Sigmoid colon (tissue), 7 donors: Measurements from ENCODE around the gene ZNF407. TPM values are rescaled to one million over a fixed set of nuclear protein-coding genes. Genes with fewer than 3 reads are reported as not detected.

Experiments used
- DNase-seq: peaks from one replicate; pipeline ENCODE4 v3.0.0-alpha.2; 2019
- H3K27ac ChIP-seq, 4 donors: fragments of 200-600 bp; sonication (generic); one replicate each; pipeline ENCODE4 v1.5.1; 2016 to 2019; ENCODE audit warnings: mild to moderate bottlenecking in 1 of 4
- H3K27me3 ChIP-seq, 3 donors: fragments of 200-600 bp; sonication (generic); one replicate each; pipeline ENCODE4 v1.5.1; 2019; ENCODE audit warnings: mild to moderate bottlenecking in 1 of 3
- H3K36me3 ChIP-seq, 4 donors: fragments of 200-600 bp; sonication (generic); one replicate each; pipeline ENCODE4 v1.5.1; 2016 to 2019
- H3K4me1 ChIP-seq, 4 donors: fragments of 200-600 bp; sonication (generic); one replicate each; pipeline ENCODE4 v1.5.1; 2017 to 2019
- H3K4me3 ChIP-seq, 4 donors: fragments of 200-600 bp; sonication (generic); one replicate each; pipeline ENCODE4 v1.5.1; 2017 to 2019; ENCODE audit warnings: mild to moderate bottlenecking in 2 of 4, moderate library complexity in 1 of 4
- H3K9me3 ChIP-seq, 4 donors: fragments of 200-600 bp in 3 of 4; sonication (generic) in 3 of 4; one replicate each; pipeline versions ENCODE4 v1.5.1 to v1.6.1; 2013 to 2019
- CTCF ChIP-seq, 4 experiments: fragments of 450-650 bp in 3 of 4; fragments of 200-600 bp in 1 of 4; IDR thresholded peaks; one replicate each; pipeline ENCODE4 v1.5.1; 2016 to 2019; ENCODE audit warnings: antibody characterized with exemption in 4 of 4, mild to moderate bottlenecking in 3 of 4, moderate library complexity in 2 of 4
- EP300 ChIP-seq, 4 donors: sonication (generic); formaldehyde crosslinking; IDR thresholded peaks; one replicate each; pipeline ENCODE4 v1.6.1; 2017; ENCODE audit warnings: antibody characterized with exemption in 4 of 4
- POLR2A ChIP-seq, 2 donors: fragments of 450-650 bp; IDR thresholded peaks; one replicate each; pipeline ENCODE4 v1.6.1; 2016; ENCODE audit warnings: antibody characterized with exemption in 2 of 2, mild to moderate bottlenecking in 2 of 2, moderate library complexity in 2 of 2
- POLR2AphosphoS5 ChIP-seq, 4 donors: sonication (generic); formaldehyde crosslinking; IDR thresholded peaks; one replicate each; pipeline ENCODE4 v1.6.1; 2017; ENCODE audit warnings: antibody characterized with exemption in 4 of 4
- WGBS, 2 donors: extraction: QIAGEN DNeasy Blood & Tissue Kit; methylation state at CpG; one replicate each; pipeline ENCODE4 v1.1.7; 2013; 5-methylcytosine and 5-hydroxymethylcytosine counted together
- intact Hi-C: fragments of 100-400 bp; cut with DNase I; formaldehyde crosslinking; loops from one replicate; pipeline ENCODE4 v1.15.1; 2023
- polyA plus RNA-seq, 3 donors: library from polyadenylated mRNA; stranded (reverse); fragments of 200-250 nt; gene quantifications; one replicate each; pipeline ENCODE4 v1.2.3, GENCODE V29; 2013
- total RNA-seq, 4 donors: library from RNA; depleted of rRNA; stranded (reverse); fragments of >200 nt; gene quantifications; one replicate each; pipeline ENCODE4 v1.1.0, GENCODE V29; 2016
- donor health status: healthy with polysubstance abuse.
- donor health status: Bipolar disorder and iron deficiency.
- donor health status: healthy.

Gene ZNF407
- total and polyA plus RNA-seq, 7 donors: 1.4 to 19.8 (median 16.3) TPM

GRCh38 chr18:74715865-74716712, 118.4 kb downstream of the ZNF407 start:
- intact Hi-C loops: no loop called here

GRCh38 chr18:74718312-74718711, 120.6 kb downstream of the ZNF407 start:
- Histone ChIP-seq H3K9me3 (no peaks in the 10 kb centered on the region), H3K27me3 (no peaks in the 10 kb centered on the region), H3K27ac (no peak overlapping the region), H3K4me1 (peaks cover 0 to 13% (median 4%) of the 10 kb centered on the region in 4 donors), H3K4me3 (no peak overlapping the region), H3K36me3 (no peaks in the 10 kb centered on the region)
- no peak for DNase-seq
- intact Hi-C loops: no loop called here
- 90 to 96% methylated on average over 2 of the region's 2 CpGs for whole genome bisulfite sequencing, 2 donors
- TF ChIP-seq POLR2AphosphoS5 (IDR thresholded peaks at IDR 0.05) (no peak), EP300 (IDR thresholded peaks at IDR 0.05) (no peak), POLR2A (IDR thresholded peaks at IDR 0.05) (no peak), CTCF (IDR thresholded peaks at IDR 0.05) (no peak)

More at GRCh38 chr18:74715865-74716712, 118.4 kb downstream of the ZNF407 start:
- Histone ChIP-seq H3K27ac (no peak overlapping the region), H3K27me3 (no peaks in the 10 kb centered on the region), H3K36me3 (no peaks in the 10 kb centered on the region), H3K9me3 (no peaks in the 10 kb centered on the region), H3K4me3 (no peak overlapping the region), H3K4me1 (no peaks in the 10 kb centered on the region)
- 61 to 67% methylated on average over 5 of the region's 5 CpGs for WGBS, 2 donors
- TF ChIP-seq POLR2AphosphoS5 (IDR thresholded peaks at IDR 0.05) (no peak), POLR2A (IDR thresholded peaks at IDR 0.05) (no peak), CTCF (IDR thresholded peaks at IDR 0.05) (no peak), EP300 (IDR thresholded peaks at IDR 0.05) (no peak)
- DNase-seq: no peak

GRCh38 chr18:74722237-74722636, 124.6 kb downstream of the ZNF407 start:
- Histone ChIP-seq H3K9me3 (no peaks in the 10 kb centered on the region), H3K4me1 (peaks cover 0 to 20% (median 5%) of the 10 kb centered on the region in 4 donors), H3K27me3 (no peaks in the 10 kb centered on the region), H3K36me3 (no peaks in the 10 kb centered on the region), H3K27ac (no peak overlapping the region), H3K4me3 (no peak overlapping the region)
- intact Hi-C loops: no loop called here
- TF ChIP-seq EP300 (IDR thresholded peaks at IDR 0.05): no peak
- no peak for TF ChIP-seq POLR2A (IDR thresholded peaks at IDR 0.05)
- no peak for DNase-seq
- WGBS, 2 donors: 85 to 86% methylated on average over 2 of the region's 2 CpGs

- Histone ChIP-seq H3K4me3 (no peak overlapping the region), H3K9me3 (no peaks in the 10 kb centered on the region), H3K27me3 (no peaks in the 10 kb centered on the region), H3K4me1 (peaks cover 0 to 20% (median 5%) of the 10 kb centered on the region in 4 donors), H3K36me3 (no peaks in the 10 kb centered on the region), H3K27ac (no peak overlapping the region)
- DNase-seq: no peak
- TF ChIP-seq CTCF (IDR thresholded peaks at IDR 0.05) (no peak), POLR2A (IDR thresholded peaks at IDR 0.05) (no peak), POLR2AphosphoS5 (IDR thresholded peaks at IDR 0.05) (no peak), EP300 (IDR thresholded peaks at IDR 0.05) (no peak)
- 93% methylated on average over 1 of the region's 1 CpG for WGBS, 2 donors
- intact Hi-C loops: no loop called here
Observed at GRCh38 chr18:74724186-74724585, 126.5 kb downstream of the ZNF407 start.

GRCh38 chr18:74725690-74726089, 128.0 kb downstream of the ZNF407 start:
- TF ChIP-seq EP300 (IDR thresholded peaks at IDR 0.05) (no peak), POLR2A (IDR thresholded peaks at IDR 0.05) (no peak), CTCF (IDR thresholded peaks at IDR 0.05) (no peak), POLR2AphosphoS5 (IDR thresholded peaks at IDR 0.05) (no peak)
- Histone ChIP-seq H3K27ac (no peak overlapping the region), H3K4me1 (peaks cover 0 to 20% (median 5%) of the 10 kb centered on the region in 4 donors), H3K36me3 (no peaks in the 10 kb centered on the region), H3K9me3 (no peaks in the 10 kb centered on the region), H3K4me3 (no peak overlapping the region), H3K27me3 (no peaks in the 10 kb centered on the region)
- no peak for DNase-seq
- 94 to 95% methylated on average over 3 of the region's 3 CpGs for WGBS, 2 donors
- intact Hi-C loops: no loop called here
